Adipocyte (in vitro differentiated cells): ENCODE measurements around the gene MRAP.

Source experiments
- DNase-seq: peaks from one replicate; pipeline ENCODE4 v3.0.0-alpha.2; 2015; ENCODE audit warnings: low read depth
- H3K27me3 ChIP-seq: replicated peaks from 2 replicates; pipeline ENCODE4 v1.7.0; 2013; ENCODE audit warnings: mild to moderate bottlenecking, low read length, moderate library complexity; ENCODE audit not compliant: control insufficient read depth, insufficient read depth
- H3K36me3 ChIP-seq: 2 replicates; pipeline ENCODE4 v1.7.0; 2013; ENCODE audit warnings: low read length, mild to moderate bottlenecking, moderate library complexity; ENCODE audit not compliant: control insufficient read depth, insufficient read depth, severe bottlenecking
- H3K4me1 ChIP-seq: 2 replicates; pipeline ENCODE4 v1.7.0; 2013; ENCODE audit warnings: mild to moderate bottlenecking, low read length, moderate library complexity; ENCODE audit not compliant: control insufficient read depth, insufficient read depth
- H3K4me3 ChIP-seq: 2 replicates; pipeline ENCODE4 v1.7.0; 2013; ENCODE audit warnings: mild to moderate bottlenecking, low read length, moderate library complexity
- H3K9ac ChIP-seq: 2 replicates; pipeline ENCODE4 v1.7.0; 2013; ENCODE audit warnings: mild to moderate bottlenecking, low read length, moderate library complexity
- H3K9me3 ChIP-seq: 2 replicates; pipeline ENCODE4 v1.7.0; 2013; ENCODE audit warnings: mild to moderate bottlenecking, low read length, moderate library complexity; ENCODE audit not compliant: control insufficient read depth

The MRAP gene

DNA sequence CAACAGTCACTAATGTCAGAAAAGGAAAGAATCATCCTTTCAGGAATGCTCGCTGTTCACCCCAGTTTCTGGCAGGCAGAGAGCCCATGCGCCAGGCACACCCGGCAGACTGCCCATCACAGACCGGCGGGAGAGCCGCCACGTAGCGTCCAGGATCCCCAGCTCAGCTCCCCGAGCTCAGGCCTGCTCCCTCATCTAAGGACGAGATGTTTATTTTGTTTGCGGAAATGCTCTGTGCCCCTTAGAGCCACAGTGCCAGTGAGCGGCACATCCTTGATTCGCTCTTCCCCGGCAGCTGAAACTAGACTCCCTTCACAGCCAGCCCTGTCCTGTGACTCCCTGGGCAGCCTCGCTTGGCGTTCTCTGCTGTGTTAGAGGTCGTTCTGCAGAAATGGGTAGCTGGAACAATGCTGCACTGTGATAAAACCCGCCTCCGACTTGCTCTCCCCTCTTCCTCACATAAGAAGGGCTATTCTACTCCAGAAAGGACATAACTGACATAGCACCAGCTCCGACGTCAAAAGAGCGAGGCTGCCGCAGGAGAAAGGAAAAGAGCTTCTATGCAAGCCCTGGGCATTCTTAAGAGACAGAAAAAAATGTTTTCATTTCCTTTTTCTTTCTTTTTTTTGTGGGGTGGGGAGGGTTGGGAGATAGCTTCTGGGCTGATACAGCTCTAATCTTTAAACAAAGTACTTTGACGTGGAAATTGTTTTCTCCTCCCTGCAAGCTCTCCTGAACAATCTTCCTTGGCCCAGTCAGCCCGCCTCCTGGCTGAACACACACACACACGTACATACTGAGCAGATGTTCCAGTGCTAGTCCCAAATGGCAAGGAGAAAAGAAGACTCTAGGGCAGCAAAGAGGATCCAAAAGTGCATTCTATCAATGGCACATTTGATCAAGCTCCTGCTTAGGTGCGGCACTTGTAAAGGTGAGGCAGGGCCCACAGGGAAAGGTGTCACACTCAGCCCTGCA is 37.2 kb downstream of the MRAP start:
- H3K9ac ChIP-seq, result no peak overlapping the region
- no peaks in the 10 kb centered on the region for H3K9me3 ChIP-seq
- H3K4me1 ChIP-seq, result peaks cover 10% of the 10 kb centered on the region
- DNase-seq, result no peak
- H3K4me3 ChIP-seq, result no peak overlapping the region
- H3K27me3 ChIP-seq, result no peaks in the 10 kb centered on the region
- H3K36me3 ChIP-seq, result peaks cover 96% of the 10 kb centered on the region

DNA sequence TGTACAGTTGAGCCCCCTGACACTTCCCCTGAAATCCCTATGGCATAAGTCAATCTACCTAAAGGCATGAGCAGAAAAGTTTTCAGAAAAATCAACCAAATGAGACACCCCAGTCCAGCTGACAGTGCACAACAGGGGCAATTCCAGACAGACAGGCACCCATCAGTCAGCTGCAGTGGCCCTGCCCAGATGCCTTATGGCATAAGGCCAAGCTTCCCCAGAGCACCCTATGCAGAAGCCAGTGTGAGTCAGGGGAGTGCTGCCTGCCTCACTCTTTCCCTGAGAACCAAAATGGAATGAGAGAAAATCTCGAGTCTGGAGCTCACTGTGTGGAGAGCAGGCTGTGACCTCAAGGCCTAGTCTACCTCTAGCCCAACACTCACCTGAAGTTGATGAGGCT is 38.1 kb downstream of the MRAP start:
- H3K27me3 ChIP-seq, result no peaks in the 10 kb centered on the region
- peak; percentile 18 for DNase-seq
- peaks cover 10% of the 10 kb centered on the region for H3K4me1 ChIP-seq
- no peak overlapping the region for H3K9ac ChIP-seq
- no peaks in the 10 kb centered on the region for H3K9me3 ChIP-seq
- H3K4me3 ChIP-seq, result no peak overlapping the region
- H3K36me3 ChIP-seq, result peaks cover 96% of the 10 kb centered on the region

DNA sequence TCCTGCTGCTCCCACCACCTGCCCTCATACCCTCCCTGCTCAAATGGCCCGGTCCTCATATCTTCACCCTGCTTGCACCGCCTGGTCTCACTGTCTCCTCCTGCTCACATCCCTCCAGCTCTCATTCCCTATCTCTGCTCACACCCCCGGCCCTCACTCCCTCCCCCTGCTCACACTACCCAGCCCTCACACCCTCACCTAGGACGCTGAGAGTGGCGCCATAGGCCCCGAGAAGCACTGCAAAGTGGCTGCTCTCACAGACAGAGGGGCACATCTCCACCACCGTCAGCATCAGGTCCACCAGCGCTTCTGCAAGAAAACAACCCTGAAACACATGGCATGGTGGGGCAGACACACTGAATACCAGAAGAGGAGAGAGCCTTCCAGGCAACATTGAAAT is 38.6 kb downstream of the MRAP start:
- Histone ChIP-seq H3K9ac (no peak overlapping the region), H3K36me3 (peaks cover 97% of the 10 kb centered on the region)
- no peak for DNase-seq

DNA sequence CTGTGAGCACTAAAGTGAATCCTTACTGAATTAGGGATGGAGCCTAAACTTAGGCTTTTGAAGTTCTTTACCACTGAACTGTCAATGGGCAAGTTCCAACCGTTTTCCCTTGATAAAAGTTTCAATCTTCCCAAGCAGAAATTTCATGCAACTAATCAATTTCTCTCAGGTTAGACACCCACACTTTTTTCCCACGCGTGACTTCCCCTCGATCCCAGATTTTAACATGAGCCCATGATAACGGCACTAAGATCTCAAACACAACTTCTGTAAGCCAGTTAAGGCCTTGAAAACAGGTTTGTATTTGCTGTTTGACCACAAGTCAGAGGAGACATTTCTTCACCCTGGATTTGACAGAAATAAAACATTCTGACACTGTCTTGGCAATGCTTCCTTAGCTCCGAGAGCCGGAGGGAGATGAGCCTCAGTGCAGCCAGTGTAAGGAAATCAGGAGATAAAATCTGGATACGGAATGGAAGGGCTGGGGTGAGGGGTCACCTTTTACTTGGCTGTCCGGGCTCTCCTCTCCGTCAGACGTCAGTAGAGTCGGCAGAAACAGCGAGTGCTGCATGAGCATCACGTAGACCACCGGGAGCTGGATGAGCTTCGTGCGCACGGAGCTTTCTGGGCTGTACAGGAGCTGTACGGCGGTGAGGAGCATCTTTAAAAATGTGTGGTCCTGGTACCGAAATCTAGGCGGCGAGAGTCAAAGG is 39.7 kb downstream of the MRAP start:
- Histone ChIP-seq H3K4me1 (peaks cover 14% of the 10 kb centered on the region), H3K9me3 (no peaks in the 10 kb centered on the region), H3K36me3 (peaks cover 99% of the 10 kb centered on the region), H3K9ac (no peak overlapping the region), H3K4me3 (no peak overlapping the region), H3K27me3 (no peaks in the 10 kb centered on the region)
- DNase-seq, result no peak

More for the DNA sequence above, 38.6 kb downstream of the MRAP start:
- Histone ChIP-seq H3K4me3 (no peak overlapping the region), H3K4me1 (peaks cover 13% of the 10 kb centered on the region), H3K27me3 (no peaks in the 10 kb centered on the region), H3K9me3 (no peaks in the 10 kb centered on the region)

DNA sequence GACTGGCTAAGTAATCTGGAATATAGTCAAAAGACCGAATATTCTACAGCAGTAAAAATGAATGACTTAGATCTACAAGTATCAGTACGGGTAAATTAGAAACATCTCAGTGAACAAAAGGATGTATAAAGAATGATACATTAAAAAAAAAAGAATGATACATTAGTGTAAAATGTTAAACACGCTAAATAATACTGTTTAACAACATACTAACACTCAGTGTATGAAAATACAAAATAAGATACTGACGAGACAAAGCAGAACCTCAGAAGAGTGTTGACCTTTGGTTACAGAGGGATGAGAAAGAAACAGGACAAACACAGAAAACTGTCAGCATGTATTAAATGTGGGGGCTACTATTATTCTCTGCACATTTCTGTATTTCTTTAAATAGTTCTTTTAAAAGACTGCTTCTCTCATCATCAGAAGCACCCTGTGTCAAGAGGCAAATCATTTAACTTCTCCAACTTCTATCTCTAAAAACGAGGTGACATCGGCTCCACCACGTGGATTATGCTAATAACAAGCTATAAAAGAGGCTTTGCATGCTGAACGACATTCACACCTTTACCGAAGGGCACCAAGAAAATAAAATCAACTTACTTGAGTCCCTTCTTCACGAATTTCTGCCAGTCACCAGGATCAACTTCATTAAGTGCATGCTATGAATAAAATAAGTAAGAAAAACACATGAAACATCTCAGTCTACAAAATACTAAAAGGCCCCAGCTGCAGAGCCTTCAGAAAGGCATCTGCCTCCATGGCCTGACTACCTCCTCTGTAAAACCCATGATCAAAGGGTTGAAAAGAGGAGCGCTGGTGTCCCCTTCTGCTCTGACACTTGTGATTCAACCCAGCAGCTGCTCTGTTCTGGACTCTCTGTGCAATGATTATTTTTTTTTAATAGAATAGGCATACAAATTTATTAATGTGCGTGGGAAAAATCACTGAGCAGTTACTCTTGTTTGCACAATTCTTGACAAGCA is 42.5 kb downstream of the MRAP start:
- Histone ChIP-seq H3K4me1 (peaks cover 14% of the 10 kb centered on the region), H3K27me3 (no peaks in the 10 kb centered on the region), H3K36me3 (peaks cover 99% of the 10 kb centered on the region), H3K4me3 (no peak overlapping the region), H3K9ac (peak overlapping the region; percentile 10), H3K9me3 (peaks cover 11% of the 10 kb centered on the region)
- no peak for DNase-seq

DNA sequence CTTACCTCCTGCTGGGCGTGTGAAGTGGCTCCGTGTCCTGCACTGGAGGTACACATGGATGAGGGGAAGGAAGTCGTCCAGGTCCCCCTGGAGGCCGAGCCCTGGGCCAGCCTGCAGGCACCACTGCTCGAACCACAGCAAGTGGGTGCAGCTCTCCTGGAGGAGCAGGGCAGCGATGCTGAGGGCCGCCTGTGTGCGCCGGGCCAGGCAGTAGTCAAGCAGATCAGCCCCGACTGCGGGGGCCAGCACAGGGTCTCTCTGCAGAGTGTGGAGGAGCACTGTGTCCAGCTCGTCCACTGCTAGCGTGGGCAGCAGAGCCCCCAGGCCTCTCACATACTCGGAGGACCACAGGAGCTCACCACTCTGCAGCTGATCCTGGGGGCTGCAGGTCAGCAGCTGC is 48.3 kb downstream of the MRAP start:
- Histone ChIP-seq H3K4me3 (no peak overlapping the region), H3K4me1 (peaks cover 3% of the 10 kb centered on the region), H3K9ac (no peak overlapping the region), H3K9me3 (peaks cover 11% of the 10 kb centered on the region), H3K27me3 (no peaks in the 10 kb centered on the region), H3K36me3 (peaks cover 100% of the 10 kb centered on the region)
- DNase-seq, result no peak

DNA sequence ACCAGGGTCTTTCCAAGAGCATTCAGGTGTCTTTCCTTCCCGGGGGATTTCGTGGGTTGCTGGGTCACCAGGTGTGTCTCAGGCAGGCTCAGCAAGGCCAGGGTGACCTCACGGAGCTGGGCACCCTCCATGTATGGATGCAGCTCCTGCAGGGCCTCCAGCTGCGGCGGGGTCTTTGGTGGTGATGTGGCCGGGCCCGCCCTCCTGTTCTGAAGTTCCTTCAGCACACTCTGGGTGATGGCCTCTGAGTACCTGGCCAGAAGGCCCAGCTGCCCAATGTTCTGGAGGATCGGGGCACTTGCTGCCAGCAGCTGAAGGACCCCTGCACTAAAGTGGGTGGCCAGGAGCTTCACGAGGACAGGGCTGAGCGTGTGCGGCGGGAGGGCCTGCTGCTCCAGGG is 48.7 kb downstream of the MRAP start:
- Histone ChIP-seq H3K4me1 (no peaks in the 10 kb centered on the region), H3K9ac (no peak overlapping the region), H3K27me3 (no peaks in the 10 kb centered on the region), H3K4me3 (no peak overlapping the region), H3K36me3 (peaks cover 100% of the 10 kb centered on the region), H3K9me3 (peaks cover 11% of the 10 kb centered on the region)
- no peak for DNase-seq

DNA sequence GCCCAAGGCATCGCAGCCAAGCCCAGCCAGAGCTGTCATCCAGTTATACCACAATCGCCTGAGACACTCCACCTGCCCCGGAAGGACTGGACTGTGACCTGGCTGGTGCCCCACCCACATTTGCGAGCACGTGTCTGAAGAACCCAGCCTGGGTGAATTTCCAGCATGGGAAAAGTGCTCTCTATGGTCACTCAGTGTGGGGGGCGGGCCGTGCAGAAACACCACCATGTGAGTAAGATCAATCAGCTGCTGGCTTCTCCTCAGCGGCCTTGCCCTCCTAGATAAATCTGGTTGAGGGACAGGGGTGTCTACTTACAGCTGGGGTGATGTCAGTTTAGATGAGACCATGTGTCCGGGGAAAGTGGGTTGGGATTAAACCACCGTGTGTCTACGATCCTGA is 49.3 kb downstream of the MRAP start:
- Histone ChIP-seq H3K9ac (no peak overlapping the region), H3K9me3 (peaks cover 11% of the 10 kb centered on the region), H3K36me3 (peaks cover 100% of the 10 kb centered on the region), H3K27me3 (no peaks in the 10 kb centered on the region), H3K4me1 (no peaks in the 10 kb centered on the region), H3K4me3 (no peak overlapping the region)
- DNase-seq, result no peak

DNA sequence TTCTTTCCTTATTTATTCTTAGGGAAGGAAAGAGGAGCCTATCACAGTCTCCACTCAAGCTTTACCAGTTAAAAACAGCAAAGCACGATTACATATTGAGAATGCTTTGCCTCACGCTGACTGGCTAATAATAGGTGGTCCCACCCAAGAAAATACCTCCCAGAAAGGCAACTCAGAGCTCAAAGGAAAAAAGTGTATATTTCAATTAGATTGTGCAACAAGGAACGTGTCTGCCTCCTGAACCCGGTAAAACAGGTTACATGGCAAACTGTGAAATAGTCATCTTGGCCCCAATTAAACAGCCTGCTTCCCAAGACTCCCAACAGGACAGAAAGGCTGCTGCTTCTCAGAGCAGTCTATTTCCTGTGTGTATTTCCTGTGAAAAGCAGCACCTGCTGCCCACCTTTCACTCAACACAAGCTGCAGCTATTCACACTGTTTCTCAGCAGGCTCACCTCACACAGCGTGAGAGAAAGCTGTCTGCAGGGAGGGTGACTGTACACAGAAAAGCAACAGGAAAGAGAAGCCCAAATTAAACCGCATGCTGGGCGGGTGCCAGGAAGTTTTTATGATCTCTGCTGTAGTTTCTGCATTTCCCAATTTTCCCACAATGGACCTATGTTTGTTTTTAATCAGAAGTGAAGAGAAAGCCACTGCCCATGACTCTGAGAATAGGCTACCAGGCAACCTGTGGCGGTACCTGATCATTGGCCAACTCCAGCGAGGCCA is 50.1 kb downstream of the MRAP start:
- no peak for DNase-seq
- H3K4me1 ChIP-seq, result peaks cover 2% of the 10 kb centered on the region
- H3K36me3 ChIP-seq, result peaks cover 100% of the 10 kb centered on the region
- H3K27me3 ChIP-seq, result no peaks in the 10 kb centered on the region
- H3K4me3 ChIP-seq, result no peak overlapping the region
- peaks cover 10% of the 10 kb centered on the region for H3K9me3 ChIP-seq
- no peak overlapping the region for H3K9ac ChIP-seq

DNA sequence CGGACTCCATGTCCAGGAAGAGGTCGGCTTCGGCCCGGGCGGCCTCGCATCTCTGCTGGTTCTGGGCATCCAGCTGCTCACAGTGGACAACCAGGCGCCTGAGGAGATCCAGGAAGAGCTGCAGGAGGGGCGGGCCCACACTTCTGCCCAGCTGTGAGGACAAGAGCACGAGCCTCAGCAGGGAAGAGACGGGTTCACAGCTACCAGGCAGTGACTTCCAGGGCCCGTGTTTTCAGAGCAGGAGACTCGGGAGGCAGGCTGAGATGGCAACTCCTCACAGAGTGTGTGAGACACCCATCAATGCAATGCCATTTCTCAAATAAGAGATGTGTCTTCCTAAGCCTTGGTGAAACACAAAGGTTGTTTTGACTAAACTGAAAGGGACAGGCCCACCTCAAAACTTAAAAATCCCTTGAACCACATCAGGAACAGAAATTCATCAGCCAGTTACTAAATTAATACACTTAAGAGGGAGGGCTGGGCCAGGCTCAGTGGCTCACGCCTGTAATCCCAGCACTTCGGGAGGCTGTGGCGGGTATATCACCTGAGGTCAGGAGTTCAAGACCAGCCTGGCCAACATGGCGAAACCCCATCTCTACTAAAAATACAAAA is 50.8 kb downstream of the MRAP start:
- H3K36me3 ChIP-seq, result peaks cover 100% of the 10 kb centered on the region
- no peak for DNase-seq

More for the DNA sequence above, 50.8 kb downstream of the MRAP start:
- H3K9ac ChIP-seq, result no peak overlapping the region
- H3K4me1 ChIP-seq, result peaks cover 8% of the 10 kb centered on the region
- H3K27me3 ChIP-seq, result no peaks in the 10 kb centered on the region
- H3K4me3 ChIP-seq, result no peak overlapping the region
- H3K9me3 ChIP-seq, result peaks cover 3% of the 10 kb centered on the region
